Activated B cell treated with CpG ODN at 0.5 μM for 24 hours (primary cell): ENCODE data around the gene SLC33A1. TPM values are rescaled to one million over a fixed set of nuclear protein-coding genes. Genes with fewer than 3 reads are reported as not detected.

Experiments
- ATAC-seq: fragments of 200-7000 bp; cut with Tn5 transposase; one replicate; pipeline ENCODE4 v1.10.0; 2021; ENCODE audit warnings: low read depth, mild to moderate bottlenecking, moderate library complexity
- CTCF ChIA-PET: fragments of 350-600 bp; sonication (Branson Sonifier 250); formaldehyde crosslinking; loops from one replicate; lab custom pipeline; 2021; ENCODE audit warnings: antibody characterized with exemption; lab: Charles Lee
- POLR2A ChIA-PET: fragments of 350-600 bp; sonication (Branson Sonifier 250); formaldehyde crosslinking; loops from one replicate; lab custom pipeline; 2021; ENCODE audit warnings: antibody characterized with exemption; lab: Charles Lee
- DNase-seq: peaks from one replicate; pipeline ENCODE4 v3.0.0; 2022
- H3K27ac Mint-ChIP-seq: one replicate; pipeline ENCODE4 v1.8.0; 2020; ENCODE audit warnings: mixed read lengths
- H3K27me3 Mint-ChIP-seq: one replicate; pipeline ENCODE4 v1.8.0; 2021; ENCODE audit warnings: mixed read lengths
- H3K36me3 Mint-ChIP-seq: one replicate; pipeline ENCODE4 v1.8.0; 2021; ENCODE audit warnings: low read depth, mixed read lengths
- H3K4me1 Mint-ChIP-seq: one replicate; pipeline ENCODE4 v1.8.0; 2021; ENCODE audit warnings: mixed read lengths
- H3K4me3 Mint-ChIP-seq: one replicate; pipeline ENCODE4 v1.8.0; 2020; ENCODE audit warnings: mild to moderate bottlenecking, mixed read lengths
- H3K9me3 Mint-ChIP-seq: one replicate; pipeline ENCODE4 v1.8.0; 2020; ENCODE audit warnings: mixed read lengths
- intact Hi-C: fragments of 100-400 bp; cut with micrococcal nuclease; formaldehyde crosslinking; loops from one replicate; pipeline ENCODE4 v1.15.1; 2024
- total RNA-seq: library from RNA; stranded (reverse); gene quantifications from 2 replicates; pipeline ENCODE4 v1.2.3, GENCODE V29; 2022
- TF ChIP-seq, protein P1 (sequence below): fragments of 200-600 bp; IDR thresholded peaks from one replicate; pipeline ENCODE4 v1.8.0; 2022; ENCODE audit warnings: antibody characterized with exemption, mild to moderate bottlenecking

The SLC33A1 gene
- total RNA-seq, 1 donor from 2014 or later, result 23.3 TPM

GRCh38 chr3:155792532-155792931 lies 61.7 kb downstream of the SLC33A1 start:
- peaks cover 33% of the 10 kb centered on the region for H3K36me3 Mint-ChIP-seq
- no peak overlapping the region for H3K27ac Mint-ChIP-seq
- CTCF ChIA-PET, result no interaction called here
- TF ChIP-seq, protein P1, sequence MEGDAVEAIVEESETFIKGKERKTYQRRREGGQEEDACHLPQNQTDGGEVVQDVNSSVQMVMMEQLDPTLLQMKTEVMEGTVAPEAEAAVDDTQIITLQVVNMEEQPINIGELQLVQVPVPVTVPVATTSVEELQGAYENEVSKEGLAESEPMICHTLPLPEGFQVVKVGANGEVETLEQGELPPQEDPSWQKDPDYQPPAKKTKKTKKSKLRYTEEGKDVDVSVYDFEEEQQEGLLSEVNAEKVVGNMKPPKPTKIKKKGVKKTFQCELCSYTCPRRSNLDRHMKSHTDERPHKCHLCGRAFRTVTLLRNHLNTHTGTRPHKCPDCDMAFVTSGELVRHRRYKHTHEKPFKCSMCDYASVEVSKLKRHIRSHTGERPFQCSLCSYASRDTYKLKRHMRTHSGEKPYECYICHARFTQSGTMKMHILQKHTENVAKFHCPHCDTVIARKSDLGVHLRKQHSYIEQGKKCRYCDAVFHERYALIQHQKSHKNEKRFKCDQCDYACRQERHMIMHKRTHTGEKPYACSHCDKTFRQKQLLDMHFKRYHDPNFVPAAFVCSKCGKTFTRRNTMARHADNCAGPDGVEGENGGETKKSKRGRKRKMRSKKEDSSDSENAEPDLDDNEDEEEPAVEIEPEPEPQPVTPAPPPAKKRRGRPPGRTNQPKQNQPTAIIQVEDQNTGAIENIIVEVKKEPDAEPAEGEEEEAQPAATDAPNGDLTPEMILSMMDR, result no peak
- peaks cover 8% of the 10 kb centered on the region for H3K9me3 Mint-ChIP-seq
- no peaks in the 10 kb centered on the region for H3K27me3 Mint-ChIP-seq
- no peak for ATAC-seq
- no peak for DNase-seq
- no peaks in the 10 kb centered on the region for H3K4me1 Mint-ChIP-seq
- intact Hi-C loops, result no loop called here
- POLR2A ChIA-PET, result no interaction called here
- no peak overlapping the region for H3K4me3 Mint-ChIP-seq

- TF ChIP-seq, protein P1, result no peak
- Mint-ChIP-seq H3K4me3 (no peak overlapping the region), H3K4me1 (no peaks in the 10 kb centered on the region), H3K9me3 (peaks cover 8% of the 10 kb centered on the region), H3K27ac (no peak overlapping the region), H3K36me3 (peaks cover 28% of the 10 kb centered on the region), H3K27me3 (no peaks in the 10 kb centered on the region)
- CTCF ChIA-PET, result no interaction called here
- DNase-seq, result no peak
- POLR2A ChIA-PET, result no interaction called here
- intact Hi-C loops, result no loop called here
- ATAC-seq, result no peak
Measured at GRCh38 chr3:155791190-155791589, 63.0 kb downstream of the SLC33A1 start.

DNA sequence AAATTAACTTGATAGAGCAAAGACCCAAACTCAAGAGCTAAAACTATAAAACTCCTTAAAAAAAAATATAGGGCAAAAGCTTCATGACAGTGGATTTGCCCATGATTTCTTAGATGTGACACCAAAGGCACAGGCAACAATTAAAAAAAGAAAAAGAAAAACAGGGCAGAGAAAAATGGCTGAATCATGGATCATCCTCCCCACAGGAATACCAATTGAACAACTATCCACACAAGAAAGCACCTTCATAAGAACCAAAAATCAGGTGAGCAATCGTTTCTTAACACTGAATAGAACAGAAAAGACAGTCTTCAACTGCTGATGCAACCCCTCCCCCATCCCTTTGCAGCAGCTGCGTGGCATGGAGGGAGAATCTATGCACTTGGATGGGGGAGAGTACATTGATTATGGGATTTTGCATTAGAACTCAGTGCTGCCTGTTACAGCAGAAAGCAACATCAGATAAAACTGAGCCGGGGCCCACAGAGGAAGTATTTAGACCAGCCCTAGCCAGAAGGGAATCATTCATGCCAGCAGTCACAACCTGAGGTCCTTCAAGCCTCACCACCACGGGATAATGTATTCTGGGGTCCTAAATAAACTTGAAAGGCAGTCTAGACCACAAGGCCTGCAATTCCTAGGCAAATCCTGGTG lies 63.8 kb downstream of the SLC33A1 start:
- intact Hi-C loops, result no loop called here
- peaks cover 8% of the 10 kb centered on the region for H3K9me3 Mint-ChIP-seq
- ChIA-PET CTCF (no interaction called here), POLR2A (no interaction called here)
- no peak overlapping the region for H3K27ac Mint-ChIP-seq
- ATAC-seq, result no peak
- TF ChIP-seq, protein P1, result no peak
- H3K27me3 Mint-ChIP-seq, result no peaks in the 10 kb centered on the region
- H3K4me3 Mint-ChIP-seq, result no peak overlapping the region
- H3K36me3 Mint-ChIP-seq, result peaks cover 24% of the 10 kb centered on the region
- no peak for DNase-seq
- no peaks in the 10 kb centered on the region for H3K4me1 Mint-ChIP-seq

- intact Hi-C loops, result no loop called here
- CTCF ChIA-PET, result no interaction called here
- Mint-ChIP-seq H3K27ac (no peak overlapping the region), H3K4me1 (no peaks in the 10 kb centered on the region), H3K36me3 (peaks cover 12% of the 10 kb centered on the region), H3K27me3 (no peaks in the 10 kb centered on the region), H3K4me3 (no peak overlapping the region), H3K9me3 (peaks cover 6% of the 10 kb centered on the region)
- POLR2A ChIA-PET, result interaction anchor here (0.6 kb wide), 1 partner anchor 34 kb away, joined by 3 read pairs; no protein-coding TSS in a partner anchor
- DNase-seq, result no peak
- ATAC-seq, result no peak
- TF ChIP-seq, protein P1, result no peak
Measured at GRCh38 chr3:155785662-155786295, 68.4 kb downstream of the SLC33A1 start.

DNA sequence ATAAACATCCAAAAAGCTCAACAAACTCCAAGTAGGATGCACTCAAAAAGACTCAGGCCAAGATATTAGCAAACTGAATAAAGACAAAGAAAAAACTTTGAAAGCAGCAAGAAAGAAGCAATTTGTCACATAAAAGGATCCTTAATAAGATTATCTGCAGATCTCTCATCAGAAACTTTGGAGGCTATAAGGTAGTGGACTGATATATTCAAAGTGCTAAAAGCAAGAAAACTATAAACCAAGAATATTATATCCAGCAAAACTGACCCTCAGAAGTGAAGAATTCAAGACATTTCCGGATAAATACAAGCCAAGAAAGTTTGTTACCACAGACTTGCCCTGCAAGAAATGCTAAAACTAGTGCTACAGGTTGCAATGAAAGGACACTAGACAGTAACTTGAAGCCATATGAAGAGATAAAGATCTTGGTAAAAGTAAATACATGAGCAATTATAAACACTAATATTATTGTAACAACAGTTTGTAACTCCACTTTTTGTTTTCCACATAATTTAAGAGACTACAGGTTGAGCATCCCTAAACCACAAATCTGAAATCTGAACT lies 71.8 kb downstream of the SLC33A1 start:
- POLR2A ChIA-PET, result no interaction called here
- H3K4me1 Mint-ChIP-seq, result no peaks in the 10 kb centered on the region
- CTCF ChIA-PET, result no interaction called here
- no peak overlapping the region for H3K4me3 Mint-ChIP-seq
- TF ChIP-seq, protein P1, result no peak
- no peaks in the 10 kb centered on the region for H3K27me3 Mint-ChIP-seq
- peaks cover 6% of the 10 kb centered on the region for H3K9me3 Mint-ChIP-seq
- H3K27ac Mint-ChIP-seq, result no peak overlapping the region
- intact Hi-C loops, result no loop called here
- DNase-seq (no peak), ATAC-seq (no peak)
- peaks cover 29% of the 10 kb centered on the region for H3K36me3 Mint-ChIP-seq
